GM21526 (cell line): ENCODE measurements around the gene APPL2.

Experiments
- ATAC-seq: cut with Tn5 transposase; IDR thresholded peaks from one replicate; pipeline ENCODE4 v1.9.1; 2021; ENCODE audit warnings: moderate library complexity; ENCODE audit not compliant: unreplicated experiment, low FRiP score

Gene APPL2

GRCh38 chr12:105223884-105224283, 12.1 kb downstream of the APPL2 start:
- no peak for ATAC-seq

- no peak for ATAC-seq
Observed at GRCh38 chr12:105223352-105223845, 12.6 kb downstream of the APPL2 start.

- no peak for ATAC-seq
Observed at GRCh38 chr12:105222726-105223351, 13.1 kb downstream of the APPL2 start.

- ATAC-seq: no peak
Observed at GRCh38 chr12:105222284-105222655, 13.7 kb downstream of the APPL2 start.

GRCh38 chr12:105221583-105222283, 14.2 kb downstream of the APPL2 start:
- ATAC-seq: no peak

- ATAC-seq: no peak
Observed at GRCh38 chr12:105220929-105221290, 15.1 kb downstream of the APPL2 start.

- ATAC-seq: no peak
Observed at GRCh38 chr12:105220150-105220928, 15.6 kb downstream of the APPL2 start.

- no peak for ATAC-seq
Observed at GRCh38 chr12:105219261-105220028, 16.5 kb downstream of the APPL2 start.

- ATAC-seq: no peak
Observed at GRCh38 chr12:105218434-105218833, 17.5 kb downstream of the APPL2 start.

- ATAC-seq: no peak
Observed at GRCh38 chr12:105214670-105215375, 21.2 kb downstream of the APPL2 start.

GRCh38 chr12:105214148-105214547, 21.8 kb downstream of the APPL2 start:
- no peak for ATAC-seq

GRCh38 chr12:105212438-105212837, 23.5 kb downstream of the APPL2 start:
- ATAC-seq: no peak

GRCh38 chr12:105209091-105209490, 26.9 kb downstream of the APPL2 start:
- ATAC-seq: no peak

GRCh38 chr12:105206686-105207374, 29.1 kb downstream of the APPL2 start:
- ATAC-seq: no peak

GRCh38 chr12:105205322-105206048, 30.5 kb downstream of the APPL2 start:
- ATAC-seq: no peak

GRCh38 chr12:105204916-105205315, 31.1 kb downstream of the APPL2 start:
- ATAC-seq: no peak

- no peak for ATAC-seq
Observed at GRCh38 chr12:105204127-105204526, 31.8 kb downstream of the APPL2 start.

GRCh38 chr12:105202202-105202601, 33.8 kb downstream of the APPL2 start:
- no peak for ATAC-seq

GRCh38 chr12:105201299-105201698, 34.7 kb downstream of the APPL2 start:
- no peak for ATAC-seq
